GM10248 (cell line): Measurements from ENCODE around the gene ALCAM.

Source experiments
- CTCF ChIA-PET: fragments of 300-600 bp; sonication (Branson Sonifier 250); formaldehyde crosslinking; extraction: SDS; loops from one replicate; lab custom pipeline; 2021; ENCODE audit warnings: antibody characterized with exemption; lab: Yijun Ruan, JAX
- POLR2A ChIA-PET: fragments of 350-650 bp; sonication (Branson Sonifier 250); formaldehyde crosslinking; extraction: SDS; loops from one replicate; lab custom pipeline; 2020; ENCODE audit warnings: antibody characterized with exemption; lab: Yijun Ruan, JAX
- DNase-seq: peaks from one replicate; pipeline ENCODE4 v3.0.0; 2012; ENCODE audit errors: extremely low spot score
- CTCF ChIP-seq: IDR thresholded peaks from 2 replicates; pipeline ENCODE4 v1.5.1; 2012; ENCODE audit warnings: mild to moderate bottlenecking, low read depth; ENCODE audit errors: extremely low read depth, missing control alignments, control extremely low read depth

Gene ALCAM

GRCh38 chr3:105347625-105348302 is 18.9 kb upstream of the ALCAM start:
- POLR2A ChIA-PET: no interaction called here
- CTCF ChIA-PET: interaction anchor here (1.3 to 1.5 kb wide), 3 partner anchors 11 to 13 kb away, joined by 3 to 4 read pairs (median 3); no protein-coding TSS in a partner anchor
- no peak for DNase-seq
- no peak for TF ChIP-seq CTCF

GRCh38 chr3:105348307-105348706 is 18.4 kb upstream of the ALCAM start:
- CTCF ChIA-PET: interaction anchor here (1.3 to 1.5 kb wide), 3 partner anchors 11 to 14 kb away, joined by 3 to 4 read pairs (median 3); no protein-coding TSS in a partner anchor
- POLR2A ChIA-PET: no interaction called here
- no peak for TF ChIP-seq CTCF
- DNase-seq: no peak

- no peak for TF ChIP-seq CTCF
- DNase-seq: no peak
- ChIA-PET POLR2A (no interaction called here), CTCF (no interaction called here)
These were observed 16.9 kb upstream of the ALCAM start for GRCh38 chr3:105349684-105350387.

GRCh38 chr3:105351821-105352220 is 14.9 kb upstream of the ALCAM start:
- CTCF ChIA-PET: no interaction called here
- no peak for TF ChIP-seq CTCF
- POLR2A ChIA-PET: no interaction called here
- DNase-seq: no peak

- POLR2A ChIA-PET: no interaction called here
- no peak for DNase-seq
- CTCF ChIA-PET: interaction anchor here (1.1 to 1.6 kb wide), 2 partner anchors 10 to 19 kb away, joined by 4 read pairs; no protein-coding TSS in a partner anchor
These were observed 13.7 kb upstream of the ALCAM start for GRCh38 chr3:105352976-105353375.

More at GRCh38 chr3:105352976-105353375, 13.7 kb upstream of the ALCAM start:
- no peak for TF ChIP-seq CTCF
